ENCODE data around the gene GPC1.

The GPC1 gene

DNA sequence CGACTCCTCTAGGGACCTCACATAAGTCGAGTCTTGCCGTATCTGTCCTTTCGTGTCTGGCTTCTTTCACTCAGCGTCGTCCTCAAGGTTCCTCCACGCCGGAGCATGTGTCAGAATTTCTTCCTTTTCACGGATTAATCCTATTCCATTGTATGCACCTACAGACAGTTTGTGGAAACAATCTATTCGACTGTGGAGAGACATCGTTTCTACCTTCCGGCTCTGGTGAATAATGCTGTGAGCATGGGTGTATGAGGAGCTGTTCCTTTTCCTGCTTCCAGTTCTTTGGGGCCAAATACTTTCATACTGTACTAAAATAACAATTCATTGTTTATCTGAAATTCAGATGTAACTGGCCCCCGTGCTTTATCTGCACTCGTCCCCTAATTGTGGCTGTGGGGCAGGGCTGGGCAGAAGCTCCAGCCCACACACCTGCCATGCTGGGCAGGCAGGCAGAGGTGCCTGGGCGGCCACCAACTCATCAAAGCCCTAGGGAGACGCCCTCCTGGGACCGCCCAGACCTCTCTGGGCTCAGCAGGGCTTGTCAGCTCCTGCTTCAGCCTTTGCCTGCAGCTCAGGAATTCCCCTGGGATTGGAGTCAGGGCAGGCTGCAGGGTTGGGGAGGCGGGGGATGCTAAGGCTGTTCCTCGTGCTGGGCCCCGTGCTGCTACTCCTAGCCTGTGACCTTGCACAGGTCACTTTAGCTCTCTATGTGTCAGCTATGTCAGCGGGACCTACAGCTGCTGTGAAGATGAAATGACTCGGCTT lies 14.5 kb downstream of the GPC1 start:
- peak overlapping the region; percentile 98 for H3K4me2 ChIP-seq

DNA sequence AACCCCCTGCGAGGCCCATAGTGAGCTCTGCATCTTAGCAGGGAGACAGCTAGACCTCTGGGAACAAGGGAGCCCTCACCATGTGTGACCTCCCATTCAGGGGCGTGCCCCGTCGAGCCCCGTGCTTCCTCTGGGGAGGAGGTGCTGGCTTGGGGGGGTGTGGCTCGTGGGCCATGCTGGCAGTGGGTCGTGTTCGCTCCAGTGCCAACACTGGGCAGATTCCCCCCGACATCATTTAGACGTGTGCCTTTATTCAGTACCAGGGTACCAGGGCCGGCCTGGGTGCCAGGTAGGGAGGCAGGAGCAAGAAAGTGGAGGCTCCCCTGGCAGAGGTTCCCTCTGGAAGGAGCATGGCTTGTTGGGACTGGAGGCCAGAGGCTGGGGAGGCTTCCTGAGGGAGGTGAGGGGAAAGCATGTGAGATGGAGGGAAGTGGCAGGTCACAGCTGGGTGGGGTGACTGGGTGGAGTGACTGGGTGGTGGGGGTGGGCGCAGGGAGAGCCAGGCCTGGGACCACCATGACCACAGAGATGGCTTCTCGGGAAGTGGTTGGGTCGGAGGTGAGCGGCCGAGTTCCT lies 15.2 kb downstream of the GPC1 start:
- Histone ChIP-seq H3K4me1 (peaks cover 32% of the 10 kb centered on the region), H3K4me3 (no peak overlapping the region), H3K9ac (no peak overlapping the region), H3K9me3 (no peaks in the 10 kb centered on the region), H3K27ac (no peak overlapping the region), H3K4me2 (peak overlapping the region; percentile 98), H3K27me3 (peaks cover 37% of the 10 kb centered on the region), H3K36me3 (no peaks in the 10 kb centered on the region), H4K20me1 (peaks cover 93% of the 10 kb centered on the region)
- no peak for TF ChIP-seq Cebpa-rat (IDR thresholded peaks at IDR 0.05)

More for the DNA sequence above, 14.5 kb downstream of the GPC1 start:
- Histone ChIP-seq H3K36me3 (no peaks in the 10 kb centered on the region), H3K27ac (no peak overlapping the region), H3K4me3 (no peak overlapping the region), H3K4me1 (peaks cover 32% of the 10 kb centered on the region), H3K9ac (no peak overlapping the region), H3K27me3 (peaks cover 30% of the 10 kb centered on the region), H4K20me1 (peaks cover 92% of the 10 kb centered on the region), H3K9me3 (no peaks in the 10 kb centered on the region)
- TF ChIP-seq Cebpa-rat (IDR thresholded peaks at IDR 0.05): no peak

DNA sequence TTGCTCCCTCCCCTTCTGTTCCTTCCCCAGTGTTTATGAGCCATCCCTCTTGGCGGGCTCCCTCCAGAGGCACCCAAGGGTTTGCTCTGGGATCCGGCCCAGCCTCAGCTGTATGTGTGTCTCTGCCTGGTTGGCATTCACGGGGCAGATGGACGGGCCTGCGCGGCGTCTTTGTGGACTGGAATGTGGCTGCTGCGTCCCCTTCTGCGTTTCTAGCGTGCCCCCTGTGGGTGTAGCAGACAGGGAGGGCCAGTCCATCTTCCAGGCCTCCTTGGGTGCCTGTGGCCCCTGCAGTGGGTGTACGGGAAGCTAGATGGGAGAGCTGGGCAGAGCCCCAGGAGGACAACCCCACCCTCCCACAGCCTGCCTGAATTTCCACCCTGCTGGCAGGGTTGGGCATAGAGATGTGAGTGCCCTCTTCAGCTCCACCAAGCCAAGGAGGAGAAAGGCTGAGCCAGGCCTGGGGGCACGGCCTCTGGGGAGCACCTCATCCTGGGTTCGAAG lies 15.7 kb downstream of the GPC1 start:
- peaks cover 32% of the 10 kb centered on the region for H3K4me1 ChIP-seq
- H3K4me3 ChIP-seq: no peak overlapping the region
- no peak overlapping the region for H3K27ac ChIP-seq
- no peak overlapping the region for H3K9ac ChIP-seq
- H3K9me3 ChIP-seq: no peaks in the 10 kb centered on the region
- H4K20me1 ChIP-seq: peaks cover 93% of the 10 kb centered on the region
- peaks cover 42% of the 10 kb centered on the region for H3K27me3 ChIP-seq
- peak overlapping the region; percentile 98 for H3K4me2 ChIP-seq
- no peaks in the 10 kb centered on the region for H3K36me3 ChIP-seq
- TF ChIP-seq Cebpa-rat (IDR thresholded peaks at IDR 0.05): no peak

DNA sequence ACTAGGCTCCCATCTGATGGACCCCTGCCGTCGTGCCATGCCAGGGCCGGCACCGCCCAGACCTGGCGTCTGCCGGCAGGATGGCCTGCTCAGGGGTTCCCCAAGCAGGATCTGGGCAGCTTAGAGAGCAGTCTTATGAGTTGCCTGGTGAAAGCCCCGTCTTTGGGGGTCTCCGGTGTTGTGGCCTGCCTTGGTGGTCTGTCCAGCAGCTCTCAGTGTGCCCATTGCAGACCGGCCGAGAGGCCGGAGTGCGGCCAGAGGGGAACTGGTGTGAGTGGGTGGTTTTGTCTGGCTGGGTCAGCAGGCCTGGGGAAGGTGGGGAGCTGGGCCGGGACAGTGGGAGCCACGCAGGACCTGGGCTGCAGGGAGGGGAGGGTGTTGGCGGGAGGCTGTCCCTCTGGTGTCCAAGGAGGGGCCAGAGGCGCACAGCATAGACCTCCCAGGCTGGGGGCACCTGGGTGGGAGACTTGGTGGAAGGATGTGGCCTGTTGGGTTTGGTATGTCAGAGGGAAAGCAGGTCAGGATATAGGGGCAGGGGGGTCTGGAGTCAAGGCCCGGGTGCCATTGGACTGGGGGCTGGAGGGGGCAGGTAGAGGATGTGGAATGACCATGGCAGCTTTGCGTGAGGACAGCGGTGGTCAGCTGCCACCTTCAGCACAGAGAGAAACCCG lies 16.5 kb downstream of the GPC1 start:
- Histone ChIP-seq H3K36me3 (no peaks in the 10 kb centered on the region), H3K27me3 (peaks cover 50% of the 10 kb centered on the region), H3K9ac (peak overlapping the region; percentile 64; the same call in 1 of the 2 replicates), H3K4me3 (peak overlapping the region; percentile 78), H3K9me3 (no peaks in the 10 kb centered on the region), H4K20me1 (peaks cover 93% of the 10 kb centered on the region), H3K27ac (no peak overlapping the region), H3K4me1 (peaks cover 32% of the 10 kb centered on the region), H3K4me2 (peak overlapping the region; percentile 98)
- no peak for TF ChIP-seq Cebpa-rat (IDR thresholded peaks at IDR 0.05)

DNA sequence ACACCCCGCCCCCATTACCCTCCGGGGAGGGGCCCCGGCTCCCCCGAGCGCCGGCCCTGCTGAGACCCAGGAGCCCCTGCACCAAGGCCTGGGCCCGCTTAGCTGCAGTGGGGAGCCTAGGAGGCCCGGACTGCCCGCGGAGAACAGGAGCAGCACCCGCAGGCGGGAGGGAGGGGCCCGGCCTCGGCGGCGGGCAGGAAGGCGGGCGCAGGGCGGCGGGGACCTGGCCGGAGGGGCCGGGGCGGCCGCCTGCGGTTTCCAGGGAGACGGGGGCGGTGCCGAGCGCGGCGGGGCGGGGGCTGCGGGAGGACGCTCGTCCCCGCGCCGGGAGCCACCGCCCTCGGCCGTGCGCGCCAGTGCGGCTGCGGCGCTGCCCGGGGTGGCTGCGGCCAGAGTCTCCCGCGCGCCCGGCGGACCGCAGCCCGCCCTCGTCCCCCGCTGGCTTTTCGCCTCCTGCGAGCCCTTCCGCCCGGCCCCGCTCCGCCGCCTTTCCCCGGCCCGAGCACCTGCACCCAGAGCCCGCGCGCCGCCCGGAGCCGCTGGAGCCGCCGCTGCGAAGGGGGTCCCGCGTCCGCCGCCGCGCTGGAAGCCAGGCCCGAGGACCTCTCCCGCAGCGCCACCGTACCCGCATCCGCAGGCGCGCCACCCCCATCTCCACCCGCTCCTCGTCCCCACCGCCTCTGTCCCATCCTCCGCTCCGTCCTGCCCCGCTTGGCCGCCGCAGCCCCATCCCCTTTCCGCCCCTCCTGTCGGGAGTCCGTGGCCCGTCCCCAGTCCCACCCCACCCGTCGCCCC lies 17.2 kb downstream of the GPC1 start:
- H3K4me3 ChIP-seq: peak overlapping the region; percentile 78

DNA sequence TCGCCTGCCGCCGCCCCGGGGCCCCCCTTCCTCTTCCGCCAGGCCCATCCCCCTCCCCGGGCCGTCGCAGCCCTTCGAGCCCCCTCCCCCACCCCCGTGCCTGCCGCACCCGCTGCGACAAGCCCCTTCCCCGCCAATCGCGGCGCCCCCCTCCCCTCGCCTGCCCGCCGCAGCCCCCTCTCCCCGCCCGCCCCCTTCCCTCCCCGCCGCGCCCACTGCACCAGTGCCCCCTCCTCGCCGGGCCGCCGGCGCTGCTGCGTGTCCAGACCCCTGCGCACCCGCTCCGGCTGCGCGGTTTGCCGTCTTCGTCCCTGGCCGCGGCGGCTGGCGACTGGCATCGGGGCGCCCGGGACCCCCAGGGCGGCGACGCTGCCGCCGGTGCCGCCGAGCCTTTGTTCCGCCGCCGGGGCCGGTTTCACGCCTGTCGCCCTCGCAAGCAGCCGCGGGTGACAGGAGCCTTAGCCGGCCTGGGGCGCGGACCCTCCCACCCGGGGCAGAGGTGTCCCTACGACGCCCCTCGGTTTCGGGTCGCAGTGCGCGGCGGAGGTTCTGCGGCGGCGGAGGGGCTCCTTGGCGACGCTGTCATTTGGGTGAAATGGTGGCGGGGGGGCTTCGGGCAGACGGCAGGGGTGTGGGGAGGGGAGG lies 18.1 kb downstream of the GPC1 start:
- H3K9ac ChIP-seq: no peak overlapping the region
- H3K27ac ChIP-seq: no peak overlapping the region
- H3K4me3 ChIP-seq: no peak overlapping the region
- H4K20me1 ChIP-seq: peaks cover 93% of the 10 kb centered on the region
- H3K36me3 ChIP-seq: no peaks in the 10 kb centered on the region
- peaks cover 56% of the 10 kb centered on the region for H3K27me3 ChIP-seq
- H3K9me3 ChIP-seq: no peaks in the 10 kb centered on the region
- H3K4me1 ChIP-seq: peaks cover 40% of the 10 kb centered on the region
- no peak for TF ChIP-seq Cebpa-rat (IDR thresholded peaks at IDR 0.05)
- H3K4me2 ChIP-seq: peak overlapping the region; percentile 64

More for the DNA sequence above, 17.2 kb downstream of the GPC1 start:
- Histone ChIP-seq H3K36me3 (no peaks in the 10 kb centered on the region), H3K9ac (peak overlapping the region; percentile 64; the same call in 1 of the 2 replicates), H3K4me2 (peak overlapping the region; percentile 98), H4K20me1 (peaks cover 93% of the 10 kb centered on the region), H3K9me3 (no peaks in the 10 kb centered on the region), H3K27me3 (peaks cover 56% of the 10 kb centered on the region), H3K4me1 (peaks cover 32% of the 10 kb centered on the region), H3K27ac (no peak overlapping the region)
- no peak for TF ChIP-seq Cebpa-rat (IDR thresholded peaks at IDR 0.05)

DNA sequence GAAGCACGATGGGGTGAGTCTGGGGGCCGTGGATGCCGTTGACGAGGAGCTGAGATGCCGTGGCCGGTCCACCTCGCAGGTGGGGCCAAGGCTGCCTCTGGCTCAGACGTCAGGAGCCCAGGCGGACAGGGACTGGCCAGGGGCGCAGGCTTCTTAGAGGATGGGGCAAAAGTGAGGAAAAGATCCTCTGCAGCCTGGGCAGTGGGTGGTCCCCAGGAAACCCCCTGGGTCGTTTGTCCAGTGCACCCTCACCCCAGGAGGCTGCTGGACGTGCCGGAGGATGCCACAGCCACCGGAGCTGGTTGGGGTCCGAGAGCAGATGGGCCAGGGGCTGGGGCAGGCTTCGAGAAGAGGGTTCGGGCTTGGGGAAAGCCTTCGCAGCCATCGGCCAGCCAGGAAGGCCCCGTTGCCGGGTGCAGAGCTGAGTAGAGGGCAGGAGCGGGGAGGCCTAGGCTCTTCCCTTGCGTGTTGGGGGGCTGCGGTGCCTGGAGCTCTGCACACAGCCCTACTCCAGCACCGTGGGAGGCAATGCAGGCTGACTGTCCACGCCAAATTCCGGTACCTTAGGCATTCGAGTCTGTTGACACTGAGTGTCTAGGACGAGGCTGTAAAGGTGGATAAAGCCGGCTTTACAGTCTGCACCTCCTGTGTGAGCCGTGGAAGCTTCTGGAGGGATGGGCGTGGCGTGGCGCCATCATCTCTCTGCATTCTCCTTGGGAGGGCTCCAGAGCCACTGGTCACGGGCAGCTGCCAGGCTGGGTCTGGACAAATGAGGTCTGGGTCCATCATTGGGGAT lies 18.8 kb downstream of the GPC1 start:
- H4K20me1 ChIP-seq: peaks cover 94% of the 10 kb centered on the region
- peaks cover 47% of the 10 kb centered on the region for H3K4me1 ChIP-seq
- no peaks in the 10 kb centered on the region for H3K36me3 ChIP-seq
- TF ChIP-seq Cebpa-rat (IDR thresholded peaks at IDR 0.05): no peak
- no peak overlapping the region for H3K4me3 ChIP-seq
- H3K27me3 ChIP-seq: peaks cover 56% of the 10 kb centered on the region
- H3K27ac ChIP-seq: no peak overlapping the region
- H3K9me3 ChIP-seq: no peaks in the 10 kb centered on the region
- H3K9ac ChIP-seq: no peak overlapping the region
- H3K4me2 ChIP-seq: no peak overlapping the region

DNA sequence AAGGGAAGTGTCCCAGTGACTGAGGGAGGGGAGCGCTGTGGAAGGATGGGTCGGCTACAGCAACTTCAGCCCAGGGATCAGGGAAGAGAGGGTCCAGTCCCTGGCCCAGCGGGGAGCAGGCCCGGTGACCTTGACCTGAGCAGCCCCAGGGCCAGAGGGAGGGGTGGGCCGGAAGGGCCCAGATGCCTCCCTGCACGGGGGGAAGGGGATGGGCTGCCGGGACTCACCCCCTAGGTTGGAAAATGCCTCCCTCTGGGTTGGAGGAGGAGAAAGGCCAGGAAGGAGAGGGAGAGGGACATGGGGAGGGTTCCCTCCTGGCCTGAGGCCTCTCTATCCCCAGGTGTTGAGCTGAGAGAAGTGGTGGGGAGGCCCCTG lies 19.8 kb downstream of the GPC1 start:
- no peak overlapping the region for H3K4me2 ChIP-seq
- peaks cover 48% of the 10 kb centered on the region for H3K4me1 ChIP-seq
- H3K36me3 ChIP-seq: no peaks in the 10 kb centered on the region

More for the DNA sequence above, 19.8 kb downstream of the GPC1 start:
- H3K27me3 ChIP-seq: peaks cover 56% of the 10 kb centered on the region
- H3K4me3 ChIP-seq: no peak overlapping the region
- no peak overlapping the region for H3K9ac ChIP-seq
- no peaks in the 10 kb centered on the region for H3K9me3 ChIP-seq
- no peak for TF ChIP-seq Cebpa-rat (IDR thresholded peaks at IDR 0.05)
- no peak overlapping the region for H3K27ac ChIP-seq
- peaks cover 94% of the 10 kb centered on the region for H4K20me1 ChIP-seq

Measured in BLaER1 (cell line).